WERI-Rb-1 (cell line): ENCODE measurements around the gene NCOR2.

Experiments
- DNase-seq: peaks from one replicate; pipeline ENCODE4 v3.0.0-alpha.2; 2020
- H3K27ac ChIP-seq: fragments of 250-450 bp; sonication (Bioruptor Pico); 2 replicates; pipeline ENCODE4 v1.5.1; 2020; ENCODE audit warnings: mild to moderate bottlenecking, moderate library complexity
- H3K27me3 ChIP-seq: fragments of 250-450 bp; sonication (Bioruptor Pico); 2 replicates; pipeline ENCODE4 v1.5.1; 2021; ENCODE audit warnings: mild to moderate bottlenecking, low read depth, moderate library complexity; ENCODE audit not compliant: insufficient read depth, severe bottlenecking
- H3K36me3 ChIP-seq: fragments of 250-450 bp; sonication (Bioruptor Pico); 2 replicates; pipeline ENCODE4 v1.5.1; 2020; ENCODE audit warnings: mild to moderate bottlenecking, moderate library complexity
- H3K4me3 ChIP-seq: 2 replicates; pipeline ENCODE4 v1.5.1; 2011; ENCODE audit warnings: low read depth, mild to moderate bottlenecking, control low read depth, low read length
- H3K9me3 ChIP-seq: fragments of 250-450 bp; sonication (Bioruptor Pico); 2 replicates; pipeline ENCODE4 v1.5.1; 2021; ENCODE audit warnings: mild to moderate bottlenecking, moderate library complexity; ENCODE audit not compliant: severe bottlenecking
- TF ChIP-seq, protein P1 (sequence below): IDR thresholded peaks from 2 replicates; pipeline ENCODE4 v1.5.1; 2011; ENCODE audit warnings: low read depth, mild to moderate bottlenecking, control low read depth, inconsistent platforms, low read length

Gene NCOR2

GRCh38 chr12:124553862-124554428 lies 13.5 kb downstream of the NCOR2 start:
- Histone ChIP-seq H3K4me3 (no peak overlapping the region), H3K9me3 (peaks cover 11% of the 10 kb centered on the region), H3K27me3 (no peaks in the 10 kb centered on the region), H3K36me3 (peaks cover 22% of the 10 kb centered on the region), H3K27ac (peak overlapping the region; percentile 84)
- DNase-seq = no peak
- TF ChIP-seq, protein P1, sequence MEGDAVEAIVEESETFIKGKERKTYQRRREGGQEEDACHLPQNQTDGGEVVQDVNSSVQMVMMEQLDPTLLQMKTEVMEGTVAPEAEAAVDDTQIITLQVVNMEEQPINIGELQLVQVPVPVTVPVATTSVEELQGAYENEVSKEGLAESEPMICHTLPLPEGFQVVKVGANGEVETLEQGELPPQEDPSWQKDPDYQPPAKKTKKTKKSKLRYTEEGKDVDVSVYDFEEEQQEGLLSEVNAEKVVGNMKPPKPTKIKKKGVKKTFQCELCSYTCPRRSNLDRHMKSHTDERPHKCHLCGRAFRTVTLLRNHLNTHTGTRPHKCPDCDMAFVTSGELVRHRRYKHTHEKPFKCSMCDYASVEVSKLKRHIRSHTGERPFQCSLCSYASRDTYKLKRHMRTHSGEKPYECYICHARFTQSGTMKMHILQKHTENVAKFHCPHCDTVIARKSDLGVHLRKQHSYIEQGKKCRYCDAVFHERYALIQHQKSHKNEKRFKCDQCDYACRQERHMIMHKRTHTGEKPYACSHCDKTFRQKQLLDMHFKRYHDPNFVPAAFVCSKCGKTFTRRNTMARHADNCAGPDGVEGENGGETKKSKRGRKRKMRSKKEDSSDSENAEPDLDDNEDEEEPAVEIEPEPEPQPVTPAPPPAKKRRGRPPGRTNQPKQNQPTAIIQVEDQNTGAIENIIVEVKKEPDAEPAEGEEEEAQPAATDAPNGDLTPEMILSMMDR = no peak

DNA sequence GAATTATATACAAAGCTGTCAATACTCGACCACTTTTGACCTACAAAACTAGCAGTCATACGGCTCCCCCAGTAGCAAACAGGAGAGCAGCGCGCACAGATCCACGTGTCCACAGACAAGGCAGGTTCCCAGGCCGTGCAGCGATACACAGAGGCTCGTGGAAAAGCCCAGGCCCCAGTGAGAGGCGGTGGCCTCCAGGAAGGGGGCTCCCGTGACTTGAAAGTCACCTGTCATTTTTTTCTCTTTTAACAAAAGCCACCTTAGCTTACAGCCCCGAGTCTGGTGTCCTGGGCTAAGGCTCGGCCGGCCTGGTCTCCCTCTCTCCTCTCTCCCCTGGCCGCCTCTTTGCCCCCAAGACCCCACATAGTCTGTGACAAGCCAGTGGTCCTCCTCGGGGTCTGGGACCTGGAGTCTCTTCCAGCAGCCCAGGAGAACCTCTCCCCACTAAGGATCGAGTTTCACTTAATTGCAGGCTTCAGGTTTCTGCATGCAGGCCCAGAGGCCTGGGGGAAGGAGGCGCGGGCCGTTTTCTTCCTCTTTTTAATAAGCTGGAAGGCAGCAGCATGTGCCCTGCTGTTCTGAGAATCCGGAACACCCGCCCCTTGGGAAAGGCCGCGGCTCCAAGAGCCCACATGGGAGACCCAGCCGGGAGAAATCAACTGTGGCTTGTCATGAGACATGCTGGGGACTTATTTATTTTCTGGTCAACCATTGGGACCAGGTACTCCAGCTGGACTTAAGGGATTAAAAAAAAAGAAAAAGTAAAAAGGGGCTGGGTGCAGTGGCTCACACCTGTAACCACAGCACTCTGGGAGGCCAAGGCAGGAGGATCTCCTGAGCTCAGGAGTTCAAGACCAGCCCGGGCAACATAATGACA lies 15.9 kb downstream of the NCOR2 start:
- peak overlapping the region; percentile 88 for H3K27ac ChIP-seq
- TF ChIP-seq, protein P1 = no peak
- peaks cover 11% of the 10 kb centered on the region for H3K9me3 ChIP-seq
- H3K36me3 ChIP-seq = peaks cover 33% of the 10 kb centered on the region
- H3K27me3 ChIP-seq = no peaks in the 10 kb centered on the region
- no peak overlapping the region for H3K4me3 ChIP-seq
- peak; percentile 65 for DNase-seq

- TF ChIP-seq, protein P1 = no peak
- Histone ChIP-seq H3K4me3 (no peak overlapping the region), H3K9me3 (peaks cover 11% of the 10 kb centered on the region), H3K27me3 (no peaks in the 10 kb centered on the region), H3K27ac (peak overlapping the region; percentile 88), H3K36me3 (peaks cover 35% of the 10 kb centered on the region)
- no peak for DNase-seq
These were observed 17.0 kb downstream of the NCOR2 start for GRCh38 chr12:124550123-124551089.

DNA sequence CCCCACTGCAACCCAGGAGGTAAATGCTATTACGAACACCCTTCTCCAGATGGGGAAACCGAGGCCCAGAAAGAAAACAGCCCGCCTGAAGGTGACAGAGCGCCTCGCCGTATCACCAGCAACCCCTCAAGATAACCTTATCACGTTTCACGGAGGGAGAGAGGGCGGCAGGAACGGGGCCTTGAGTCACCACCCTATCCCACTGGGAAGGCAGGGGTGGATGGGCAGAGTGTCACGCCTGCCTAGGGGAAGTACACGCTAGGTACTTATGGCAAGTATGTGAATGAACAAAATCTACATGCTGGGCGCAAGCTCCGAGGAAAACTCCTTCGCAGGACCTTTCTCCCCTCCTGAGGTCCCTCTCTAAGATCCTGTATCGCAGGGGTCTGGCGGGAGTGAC lies 17.8 kb downstream of the NCOR2 start:
- Histone ChIP-seq H3K27ac (peak overlapping the region; percentile 88), H3K9me3 (peaks cover 11% of the 10 kb centered on the region), H3K27me3 (no peaks in the 10 kb centered on the region), H3K36me3 (peaks cover 35% of the 10 kb centered on the region), H3K4me3 (peak overlapping the region; percentile 29)
- TF ChIP-seq, protein P1 = no peak
- DNase-seq = no peak

DNA sequence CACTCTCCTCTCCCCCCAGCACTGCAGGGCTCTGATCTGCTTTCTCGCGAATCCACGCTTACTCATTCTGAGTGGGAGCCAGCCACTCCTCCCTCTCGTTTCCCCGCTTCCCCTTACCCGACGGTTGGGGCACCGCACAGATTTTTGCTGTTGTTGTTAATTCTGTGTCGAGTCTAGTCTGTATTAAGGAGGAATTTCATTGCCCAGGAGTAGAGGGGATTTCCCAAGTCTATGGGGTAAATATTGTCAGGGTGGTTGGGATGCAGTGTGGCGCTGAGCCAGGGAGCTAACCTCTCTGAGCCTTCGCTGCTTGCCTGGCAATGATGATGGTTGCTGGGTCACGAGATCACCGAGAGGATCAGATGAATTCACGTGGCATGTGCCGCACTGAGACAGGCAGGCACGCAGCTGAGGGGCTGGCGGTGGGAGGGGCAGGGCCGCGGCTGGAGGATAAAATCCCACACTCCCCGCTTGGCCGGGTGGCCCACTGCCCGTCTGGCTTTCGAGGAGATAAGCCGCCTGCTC lies 18.5 kb downstream of the NCOR2 start:
- peak; percentile 98 for DNase-seq
- no peaks in the 10 kb centered on the region for H3K27me3 ChIP-seq
- H3K27ac ChIP-seq = peak overlapping the region; percentile 88
- peaks cover 11% of the 10 kb centered on the region for H3K9me3 ChIP-seq
- H3K36me3 ChIP-seq = peaks cover 35% of the 10 kb centered on the region
- TF ChIP-seq, protein P1 = no peak
- H3K4me3 ChIP-seq = no peak overlapping the region
